Measurements from ENCODE around the gene HOXA6. TPM values are rescaled to one million over a fixed set of nuclear protein-coding genes. Genes with fewer than 3 reads are reported as not detected.
A peak's percentile ranks its signal among the peaks of the same experiment; 100 is the strongest.

The HOXA6 gene
- polyA plus RNA-seq, 3 donors = not detected

DNA sequence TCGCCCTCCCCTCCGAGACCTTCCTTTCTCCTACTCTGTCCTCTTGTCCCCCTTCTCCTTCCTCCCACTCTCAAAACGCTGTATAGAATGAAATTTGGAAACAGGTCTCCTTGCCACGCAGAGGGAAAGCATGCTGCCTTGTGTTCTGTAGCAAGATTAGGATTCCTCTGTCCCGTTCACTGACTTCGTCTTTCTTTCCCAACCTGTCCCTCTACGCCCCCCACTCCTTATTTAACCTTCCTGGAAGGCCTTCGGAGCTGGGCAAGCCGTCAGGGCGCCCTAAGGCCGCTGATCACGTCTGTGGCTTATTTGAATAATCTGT is 16.4 kb upstream of the HOXA6 start:
- peaks cover 67% of the 10 kb centered on the region for H3K4me1 Mint-ChIP-seq
- H3K4me3 ChIP-seq (replicated peaks in 1 of 3; ENCODE audit: low read depth in 2 of 3, low read length in 3 of 3) = peak overlapping the region; percentile 17 to 74 (median 40)

DNA sequence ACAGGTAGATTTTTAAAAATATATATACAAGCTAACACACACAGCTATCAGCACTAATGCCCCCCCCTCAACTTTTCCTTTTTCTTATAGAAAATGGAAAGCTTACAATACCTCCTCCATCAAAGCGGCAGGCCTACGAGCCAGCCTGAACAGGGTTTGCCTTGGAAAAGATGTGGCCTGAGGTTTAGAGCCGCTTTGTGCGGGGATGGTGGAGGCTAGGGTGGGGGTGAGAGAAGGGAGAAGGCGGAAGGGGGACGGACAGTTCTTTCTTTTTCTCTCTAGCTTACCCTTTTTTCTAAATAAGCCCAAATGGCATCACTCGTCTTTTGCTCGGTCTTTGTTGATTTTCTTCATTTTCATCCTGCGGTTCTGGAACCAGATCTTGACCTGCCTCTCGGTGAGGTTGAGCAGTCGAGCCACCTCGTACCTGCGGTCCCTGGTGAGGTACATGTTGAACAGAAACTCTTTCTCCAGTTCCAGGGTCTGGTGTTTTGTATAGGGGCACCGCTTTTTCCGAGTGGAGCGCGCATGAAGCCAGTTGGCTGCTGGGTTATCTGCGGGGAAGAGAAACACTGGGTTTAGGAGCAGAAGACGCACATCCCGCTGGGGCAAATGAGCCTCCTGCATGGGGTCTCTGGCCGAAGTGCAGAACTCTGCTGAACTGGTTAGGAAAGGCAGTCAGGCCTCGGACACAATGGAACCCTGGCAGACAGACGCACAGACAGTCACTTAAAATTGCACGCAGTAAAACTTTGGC is 15.9 kb upstream of the HOXA6 start:
- peak overlapping the region; percentile 72 to 92 for H3K4me3 Mint-ChIP-seq
- DNase-seq = no peak
- Histone ChIP-seq H3K27ac (ENCODE audit: low read depth in 1 of 2, low read length in 2 of 2) (no peak overlapping the region), H3K9me3 (replicated peaks in 1 of 2; ENCODE audit: control insufficient read depth in 1 of 2, insufficient read depth in 1 of 2, low read length in 2 of 2) (peaks cover 18 to 36% of the 10 kb centered on the region in 2 donors), H3K4me1 (ENCODE audit: control insufficient read depth in 1 of 2, insufficient read depth in 2 of 2, low read length in 2 of 2) (peaks cover 71 to 86% of the 10 kb centered on the region in 2 donors), H3K27me3 (ENCODE audit: control insufficient read depth in 2 of 2, insufficient read depth in 2 of 2, low read length in 2 of 2) (peaks cover 57 to 92% of the 10 kb centered on the region in 2 donors), H3K4me3 (replicated peaks in 1 of 3; ENCODE audit: low read depth in 2 of 3, low read length in 3 of 3) (peak overlapping the region in 1 of 3 experiments; percentile 74), H3K36me3 (replicated peaks in 1 of 2; ENCODE audit: control insufficient read depth in 1 of 2, insufficient read depth in 2 of 2, low read length in 2 of 2) (no peaks in the 10 kb centered on the region), H2AFZ (ENCODE audit: insufficient read depth, low read depth, low read length, poor library complexity, severe bottlenecking) (peak overlapping the region; percentile 79), H4K20me1 (ENCODE audit: insufficient read depth, low read length) (no peaks in the 10 kb centered on the region), H3K9ac (ENCODE audit: insufficient read depth, low read length, poor library complexity, severe bottlenecking) (no peak overlapping the region), H3K79me2 (ENCODE audit: insufficient read depth, low read length) (peaks cover 7% of the 10 kb centered on the region), H3K4me2 (replicated peaks; ENCODE audit: extremely low read depth, low read length, poor library complexity, severe bottlenecking) (peak overlapping the region; percentile 69)
- intact Hi-C loops (cut with micrococcal nuclease) = loop anchor here (5.0 to 10.0 kb wide), 4 partner anchors 309 to 796 kb away; no protein-coding TSS in a partner anchor
- H3K27ac Mint-ChIP-seq = peak overlapping the region in 2 of 7 donors; percentile 37 to 57
- TF ChIP-seq, protein P1, sequence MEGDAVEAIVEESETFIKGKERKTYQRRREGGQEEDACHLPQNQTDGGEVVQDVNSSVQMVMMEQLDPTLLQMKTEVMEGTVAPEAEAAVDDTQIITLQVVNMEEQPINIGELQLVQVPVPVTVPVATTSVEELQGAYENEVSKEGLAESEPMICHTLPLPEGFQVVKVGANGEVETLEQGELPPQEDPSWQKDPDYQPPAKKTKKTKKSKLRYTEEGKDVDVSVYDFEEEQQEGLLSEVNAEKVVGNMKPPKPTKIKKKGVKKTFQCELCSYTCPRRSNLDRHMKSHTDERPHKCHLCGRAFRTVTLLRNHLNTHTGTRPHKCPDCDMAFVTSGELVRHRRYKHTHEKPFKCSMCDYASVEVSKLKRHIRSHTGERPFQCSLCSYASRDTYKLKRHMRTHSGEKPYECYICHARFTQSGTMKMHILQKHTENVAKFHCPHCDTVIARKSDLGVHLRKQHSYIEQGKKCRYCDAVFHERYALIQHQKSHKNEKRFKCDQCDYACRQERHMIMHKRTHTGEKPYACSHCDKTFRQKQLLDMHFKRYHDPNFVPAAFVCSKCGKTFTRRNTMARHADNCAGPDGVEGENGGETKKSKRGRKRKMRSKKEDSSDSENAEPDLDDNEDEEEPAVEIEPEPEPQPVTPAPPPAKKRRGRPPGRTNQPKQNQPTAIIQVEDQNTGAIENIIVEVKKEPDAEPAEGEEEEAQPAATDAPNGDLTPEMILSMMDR (IDR thresholded peaks at IDR 0.05) = no peak
- peaks cover 84 to 93% (median 86%) of the 10 kb centered on the region in 3 donors for H3K27me3 Mint-ChIP-seq (ENCODE audit: low read depth in 3 of 3)
- peaks cover 18 to 36% of the 10 kb centered on the region in 2 donors for H3K36me3 Mint-ChIP-seq
- 5% methylated on average over 15 of the region's 24 CpGs for WGBS (ENCODE audit: insufficient coverage)
- H3K4me1 Mint-ChIP-seq = peaks cover 67% of the 10 kb centered on the region
- H3K9me3 Mint-ChIP-seq = peaks cover 3 to 46% (median 35%) of the 10 kb centered on the region in 7 donors

More for the DNA sequence above, 16.4 kb upstream of the HOXA6 start:
- Histone ChIP-seq H3K9me3 (replicated peaks in 1 of 2; ENCODE audit: control insufficient read depth in 1 of 2, insufficient read depth in 1 of 2, low read length in 2 of 2) (peaks cover 18 to 35% of the 10 kb centered on the region in 2 donors), H3K36me3 (replicated peaks in 1 of 2; ENCODE audit: control insufficient read depth in 1 of 2, insufficient read depth in 2 of 2, low read length in 2 of 2) (no peaks in the 10 kb centered on the region), H3K27ac (ENCODE audit: low read depth in 1 of 2, low read length in 2 of 2) (no peak overlapping the region), H3K4me1 (ENCODE audit: control insufficient read depth in 1 of 2, insufficient read depth in 2 of 2, low read length in 2 of 2) (peaks cover 72 to 88% of the 10 kb centered on the region in 2 donors), H2AFZ (ENCODE audit: insufficient read depth, low read depth, low read length, poor library complexity, severe bottlenecking) (peak overlapping the region; percentile 79), H4K20me1 (ENCODE audit: insufficient read depth, low read length) (no peaks in the 10 kb centered on the region), H3K9ac (ENCODE audit: insufficient read depth, low read length, poor library complexity, severe bottlenecking) (peak overlapping the region; percentile 32), H3K79me2 (ENCODE audit: insufficient read depth, low read length) (peaks cover 7% of the 10 kb centered on the region), H3K27me3 (ENCODE audit: control insufficient read depth in 2 of 2, insufficient read depth in 2 of 2, low read length in 2 of 2) (peaks cover 57 to 92% of the 10 kb centered on the region in 2 donors), H3K4me2 (replicated peaks; ENCODE audit: extremely low read depth, low read length, poor library complexity, severe bottlenecking) (peak overlapping the region; percentile 69)
- Mint-ChIP-seq H3K27me3 (ENCODE audit: low read depth in 3 of 3) (peaks cover 84 to 93% (median 86%) of the 10 kb centered on the region in 3 donors), H3K4me3 (peak overlapping the region; percentile 72 to 92), H3K9me3 (peaks cover 5 to 51% (median 36%) of the 10 kb centered on the region in 7 donors), H3K36me3 (peaks cover 23 to 40% of the 10 kb centered on the region in 2 donors), H3K27ac (peak overlapping the region in 2 of 7 donors; percentile 37 to 57)
- intact Hi-C loops (cut with micrococcal nuclease) = loop anchor here (5.0 to 10.0 kb wide), 4 partner anchors 309 to 797 kb away; no protein-coding TSS in a partner anchor
- DNase-seq = no peak
- WGBS (ENCODE audit: insufficient coverage) = 0% methylated on average over 7 of the region's 12 CpGs
- TF ChIP-seq, protein P1 (IDR thresholded peaks at IDR 0.05) = peak; percentile 12

Data from CD14-positive monocyte (primary cell).